GM23248 (cell line): ENCODE results near the gene ACVRL1.

Experiments
- EZH2 ChIP-seq: fragments of 200-600 bp; sonication (generic); IDR thresholded peaks from 2 replicates; pipeline ENCODE4 v1.6.1; 2018; ENCODE audit warnings: antibody characterized with exemption, mild to moderate bottlenecking; ENCODE audit not compliant: insufficient read depth, poor library complexity, severe bottlenecking
- EZH2phosphoT487 ChIP-seq: fragments of 200-600 bp; sonication (generic); IDR thresholded peaks from 2 replicates; pipeline ENCODE4 v1.6.1; 2018; ENCODE audit warnings: antibody characterized with exemption, moderate library complexity, mild to moderate bottlenecking, low read depth; ENCODE audit not compliant: insufficient read depth

- TF ChIP-seq EZH2 = no peak
- TF ChIP-seq EZH2phosphoT487 = no peak
Observed at GRCh38 chr12:51970904-51971646, 63.8 kb downstream of the ACVRL1 start.
